NCI-H128 (cell line): Measurements from ENCODE around the gene METTL2A.
"Not testable (repeated sequence)": the region's sequence is repeated elsewhere in the genome, so short reads cannot be mapped to it uniquely, and the experiment has no call there.

Experiments used
- DNase-seq: peaks from one replicate; lab custom pipeline; 2025; ENCODE audit not compliant: unreplicated experiment; lab: John Stamatoyannopoulos, UW

Gene METTL2A, protein sequence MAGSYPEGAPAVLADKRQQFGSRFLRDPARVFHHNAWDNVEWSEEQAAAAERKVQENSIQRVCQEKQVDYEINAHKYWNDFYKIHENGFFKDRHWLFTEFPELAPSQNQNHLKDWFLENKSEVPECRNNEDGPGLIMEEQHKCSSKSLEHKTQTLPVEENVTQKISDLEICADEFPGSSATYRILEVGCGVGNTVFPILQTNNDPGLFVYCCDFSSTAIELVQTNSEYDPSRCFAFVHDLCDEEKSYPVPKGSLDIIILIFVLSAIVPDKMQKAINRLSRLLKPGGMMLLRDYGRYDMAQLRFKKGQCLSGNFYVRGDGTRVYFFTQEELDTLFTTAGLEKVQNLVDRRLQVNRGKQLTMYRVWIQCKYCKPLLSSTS

GRCh38 chr17:62423647-62424461, at the start of gene METTL2A:
TSS of gene METTL2A (plus strand) at chr17:62423897. CDS start at chr17:62423903, 6 bp downstream.
- DNase-seq: peak; percentile 60

GRCh38 chr17:62380253-62380652, 43.4 kb upstream of the METTL2A start, which contains the start of gene EFCAB3:
TSS of gene EFCAB3 (plus strand) at chr17:62380553. CDS start at chr17:62382980, 2,427 bp downstream.
- DNase-seq: no peak

DNA sequence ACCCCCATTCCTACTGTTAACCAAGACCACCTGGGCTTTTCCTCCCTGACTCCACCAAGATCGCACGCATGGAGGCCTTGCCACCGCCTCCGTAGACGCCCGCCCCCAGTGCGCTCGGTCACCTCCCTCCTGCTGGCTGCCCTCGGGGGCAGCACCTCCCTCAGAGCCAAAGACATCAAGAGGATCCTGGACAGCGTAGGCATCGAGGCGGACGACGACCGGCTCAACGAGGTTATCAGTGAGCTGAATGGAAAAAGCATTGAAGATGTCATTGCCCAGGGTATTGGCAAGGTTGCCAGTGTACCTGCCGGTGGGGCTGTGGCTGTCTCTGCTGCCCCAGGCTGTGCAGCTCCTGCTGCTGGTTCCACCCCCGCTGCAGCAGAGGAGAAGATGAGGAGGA, 42.1 kb upstream of the METTL2A start:
- no peak for DNase-seq

DNA sequence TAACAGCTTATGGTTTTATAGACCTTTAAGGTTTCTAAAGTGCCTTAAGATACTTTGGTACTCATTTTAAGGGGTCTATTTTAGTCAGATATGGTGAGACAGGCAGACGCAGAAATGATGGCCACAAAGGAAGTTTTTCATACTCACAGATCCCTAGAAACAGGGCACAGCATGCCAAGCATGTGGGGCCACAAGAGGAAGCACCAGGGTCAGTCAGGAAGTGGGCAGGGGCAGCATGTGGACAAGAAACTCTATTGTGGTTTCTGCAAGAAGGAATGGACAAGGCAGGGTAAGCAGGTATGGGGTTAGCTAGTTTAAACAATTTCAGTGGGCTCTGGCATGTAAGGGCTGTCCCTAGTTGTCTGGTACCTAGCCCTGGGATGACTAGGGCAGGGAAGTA, 34.8 kb upstream of the METTL2A start:
- no peak for DNase-seq

- no peak for DNase-seq
These were observed 30.8 kb upstream of the METTL2A start for GRCh38 chr17:62392908-62393307.

DNA sequence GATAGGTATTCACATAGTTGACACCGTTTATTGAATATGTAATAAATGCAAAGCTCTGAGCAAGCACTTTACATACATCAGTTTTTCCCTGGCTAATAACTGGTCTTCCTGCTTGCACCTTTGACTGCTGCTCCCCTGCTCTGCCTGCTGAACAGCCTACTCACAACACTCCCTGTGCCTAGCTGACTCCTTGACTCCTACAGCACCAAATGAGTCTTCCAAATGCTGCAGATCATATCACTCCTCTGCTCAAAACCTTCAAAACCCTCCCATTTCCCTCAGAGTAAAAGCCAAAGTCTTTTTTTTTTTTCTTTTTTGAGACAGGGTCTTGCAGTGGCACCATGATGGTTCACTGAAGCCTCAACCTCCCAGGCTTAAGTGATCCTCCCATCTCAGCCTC, 24.8 kb upstream of the METTL2A start:
- DNase-seq: no peak

- no peak for DNase-seq
These were observed 18.2 kb upstream of the METTL2A start for GRCh38 chr17:62405451-62405850.

DNA sequence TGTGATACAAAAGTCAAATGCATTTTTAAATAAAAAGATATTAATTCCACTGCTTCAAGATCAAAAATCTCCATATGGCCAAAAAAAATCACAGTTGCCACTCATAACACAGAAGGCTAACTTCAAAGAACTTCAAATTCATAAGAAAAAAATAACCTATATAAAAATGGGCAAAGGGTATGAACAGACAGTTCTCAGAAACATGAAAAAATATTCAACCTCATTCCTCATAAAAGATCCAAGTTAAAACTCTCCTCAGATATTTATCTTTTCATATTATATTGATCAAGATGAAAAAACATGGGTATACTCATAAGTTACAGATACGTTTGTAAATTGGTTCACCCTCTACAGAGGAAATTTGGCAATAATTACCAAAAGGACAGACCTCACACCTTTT, 10.6 kb upstream of the METTL2A start:
- DNase-seq: not testable (repeated sequence)

- not testable (repeated sequence) for DNase-seq
These were observed 2.5 kb downstream of the METTL2A start for GRCh38 chr17:62426214-62426613.

- DNase-seq: not testable (repeated sequence)
These were observed 11.6 kb downstream of the METTL2A start for GRCh38 chr17:62435251-62435650.

DNA sequence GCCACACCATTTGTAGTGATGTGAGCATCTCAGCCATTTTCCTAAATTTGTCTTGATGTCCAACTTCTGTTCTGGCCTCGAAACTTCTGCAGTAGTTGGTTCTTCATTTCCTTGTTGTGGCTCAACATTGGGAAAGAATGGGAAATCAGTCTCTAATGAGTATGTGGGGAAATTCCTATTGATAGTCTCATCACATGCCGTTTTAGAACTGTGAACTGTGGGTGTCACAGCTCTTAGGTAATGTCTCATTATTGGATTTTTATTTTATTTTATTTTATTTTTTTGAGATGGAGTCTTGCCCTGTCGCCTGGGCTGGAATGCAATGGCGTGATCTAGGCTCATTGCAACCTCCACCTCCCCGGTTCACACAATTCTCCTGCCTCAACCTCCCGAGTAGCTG, 17.5 kb downstream of the METTL2A start:
- DNase-seq: not testable (repeated sequence)

GRCh38 chr17:62444063-62444462, 20.4 kb downstream of the METTL2A start:
- no peak for DNase-seq

GRCh38 chr17:62445791-62446190, 22.1 kb downstream of the METTL2A start:
- DNase-seq: not testable (repeated sequence)

DNA sequence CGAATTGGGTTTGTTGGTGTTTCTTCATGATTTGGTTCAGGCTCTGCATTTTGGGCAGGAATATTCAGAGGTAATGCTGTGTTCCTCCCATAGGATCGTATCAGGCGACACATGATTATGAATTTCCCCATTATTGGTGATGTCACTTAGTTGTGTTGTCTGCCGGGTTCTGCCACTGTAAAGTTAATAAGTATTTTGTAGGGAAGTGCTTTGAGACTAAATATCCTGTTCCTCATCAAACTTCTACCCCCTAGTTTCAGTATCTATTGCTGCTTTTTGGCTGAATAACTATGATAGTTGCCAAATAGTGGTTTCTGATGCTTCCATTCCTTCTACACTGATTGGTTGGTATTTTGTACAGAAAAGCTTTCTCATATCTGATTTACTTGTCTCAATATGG, 28.5 kb downstream of the METTL2A start:
- DNase-seq: not testable (repeated sequence)

DNA sequence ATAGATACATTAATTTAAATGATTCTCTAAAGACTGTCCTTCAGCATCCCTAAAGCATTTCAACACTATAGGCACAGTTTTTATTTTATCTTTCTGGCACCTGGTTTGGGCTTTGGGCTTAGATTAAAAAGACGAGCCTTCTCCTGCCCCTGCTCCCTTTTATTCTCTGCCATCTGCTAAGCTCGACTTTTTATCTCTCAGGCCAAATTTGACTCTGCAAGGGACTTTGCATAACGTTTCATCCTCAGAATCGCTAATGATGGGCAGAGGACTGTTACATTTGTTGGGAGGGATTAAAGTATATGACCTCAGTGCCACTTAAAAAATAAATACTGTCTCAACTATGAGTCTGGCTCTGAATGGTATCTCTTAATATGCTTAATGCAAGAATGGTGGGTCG, 29.3 kb downstream of the METTL2A start:
- not testable (repeated sequence) for DNase-seq

- not testable (repeated sequence) for DNase-seq
These were observed 30.0 kb downstream of the METTL2A start for GRCh38 chr17:62453656-62454055.

- DNase-seq: not testable (repeated sequence)
These were observed 30.4 kb downstream of the METTL2A start for GRCh38 chr17:62454111-62454510.

DNA sequence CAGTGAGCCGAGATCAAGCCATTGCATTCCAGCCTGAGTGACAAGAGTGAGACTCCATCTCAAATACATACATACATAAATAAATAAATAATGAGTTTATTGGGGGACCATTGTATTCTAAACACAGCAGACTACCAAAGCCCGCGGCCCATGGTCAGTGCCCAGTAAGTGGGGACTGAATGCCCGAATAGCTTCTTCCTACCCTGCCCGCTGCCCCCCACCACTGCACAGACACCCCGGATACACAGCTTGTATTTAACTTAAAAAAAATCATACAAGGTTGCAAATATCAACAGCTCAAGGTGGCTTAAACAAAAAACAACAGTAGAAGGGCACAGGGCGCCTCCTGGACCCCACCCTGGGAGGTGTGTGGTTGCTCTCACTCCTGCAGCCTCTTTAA, 32.3 kb downstream of the METTL2A start:
- no peak for DNase-seq

- not testable (repeated sequence) for DNase-seq
These were observed 34.8 kb downstream of the METTL2A start for GRCh38 chr17:62458483-62458882.

DNA sequence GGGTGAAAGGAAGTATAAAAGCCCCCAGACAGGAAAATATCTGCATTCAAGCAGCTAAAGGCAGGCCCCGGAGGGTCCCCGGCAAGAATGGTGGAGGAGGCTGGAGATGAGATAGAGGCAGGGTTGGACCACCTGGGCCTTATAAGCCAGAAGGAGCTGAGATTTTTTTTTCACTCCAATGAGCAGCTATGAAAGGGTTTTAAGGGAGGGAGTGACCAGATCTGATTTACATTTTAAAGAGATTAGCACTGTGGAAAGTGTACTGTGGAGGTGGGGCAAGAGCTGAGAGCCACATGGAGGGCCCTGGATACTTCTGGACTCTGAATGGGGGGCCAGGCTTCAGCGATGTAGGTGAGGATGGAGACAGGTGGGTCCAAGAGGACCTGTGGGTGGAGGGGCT, 40.7 kb downstream of the METTL2A start:
- DNase-seq: not testable (repeated sequence)

DNA sequence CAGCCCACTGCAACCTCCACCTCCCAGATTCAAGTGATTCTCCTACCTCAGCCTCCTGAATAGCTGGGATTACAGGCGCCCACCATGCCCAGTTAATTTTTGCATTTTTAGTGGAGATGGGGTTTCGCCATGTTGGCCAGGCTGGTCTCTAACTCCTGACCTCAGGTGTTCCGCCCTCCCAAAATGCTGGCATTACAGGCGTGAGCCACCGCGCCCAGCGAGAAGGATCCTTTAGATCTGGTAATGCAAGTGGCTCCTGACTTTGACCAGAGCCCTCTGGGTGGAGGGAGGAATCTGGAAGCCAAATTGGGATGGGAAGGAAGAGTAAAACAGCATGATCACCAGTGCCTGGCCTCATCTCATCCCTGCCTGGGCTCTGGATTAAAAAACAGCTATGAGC, 41.6 kb downstream of the METTL2A start:
- not testable (repeated sequence) for DNase-seq
